ENCODE measurements around the gene CARS2. TPM values are rescaled to one million over a fixed set of nuclear protein-coding genes. Genes with fewer than 3 reads are reported as not detected.

CARS2 gene
- total and polyA plus RNA-seq, 2 donors (not counting 3 experiments of a cell fraction or from before 2014, with no cell fraction given), result 42.0 to 51.2 TPM

GRCh38 chr13:110627351-110627750 lies 78.6 kb downstream of the CARS2 start:
- H2AFZ ChIP-seq (ENCODE audit: low read depth, low read length), result no peak overlapping the region
- no peaks in the 10 kb centered on the region for H4K20me1 ChIP-seq (replicated peaks; ENCODE audit: control insufficient read depth, extremely low read depth, insufficient read depth, low read length)
- H3K4me1 ChIP-seq (ENCODE audit: control insufficient read depth, extremely low read depth, insufficient read depth, low read length), result no peaks in the 10 kb centered on the region
- no peak overlapping the region for H3K27ac ChIP-seq (ENCODE audit: insufficient read depth, low read depth, low read length)
- intact Hi-C loops (cut with micrococcal nuclease), result no loop called here
- dilution Hi-C loops (cut with MboI; ENCODE audit: extremely low pct_ligation_motif_present, low sequenced_read_pairs), result no loop called here
- ChIA-PET POLR2A (no interaction called here), CTCF (interaction anchor here (1.6 kb wide), 1 partner anchor 34 kb away, joined by 4 read pairs; no protein-coding TSS in a partner anchor)
- H3K4me2 ChIP-seq (ENCODE audit: insufficient read depth, low read length), result no peak overlapping the region
- no peak for TF ChIP-seq EZH2 (IDR thresholded peaks at IDR 0.05; ENCODE audit: borderline replicate concordance, low read depth, low read length, severe bottlenecking)
- FAIRE-seq, result no peak
- H3K9me3 ChIP-seq (replicated peaks; ENCODE audit: control insufficient read depth, insufficient read depth, low read length), result no peaks in the 10 kb centered on the region
- BruUV-seq (replicated peaks), result no TSS peak
- no peak overlapping the region for H3K9ac ChIP-seq (replicated peaks; ENCODE audit: extremely low read depth, insufficient read depth, low read length)
- DNase-seq (ENCODE audit: low read depth, low spot score), result no peak
- peaks cover 72% of the 10 kb centered on the region for H3K79me2 ChIP-seq (ENCODE audit: control insufficient read depth, insufficient read depth, low read length)
- no peaks in the 10 kb centered on the region for H3K27me3 ChIP-seq (ENCODE audit: control insufficient read depth in 2 of 2, insufficient read depth in 2 of 2, low read length in 2 of 2)
- no peaks in the 10 kb centered on the region for H3K9me1 ChIP-seq (replicated peaks; ENCODE audit: control insufficient read depth, extremely low read depth, insufficient read depth, low read length)
- peaks cover 8 to 31% of the 10 kb centered on the region in 2 experiments for H3K36me3 ChIP-seq (ENCODE audit: control insufficient read depth in 2 of 2, extremely low read depth in 1 of 2, insufficient read depth in 2 of 2, low read length in 2 of 2)
- H3K4me3 ChIP-seq (replicated peaks in 1 of 3; ENCODE audit: insufficient read depth in 1 of 3, low read depth in 1 of 3, low read length in 3 of 3), result no peak overlapping the region

DNA sequence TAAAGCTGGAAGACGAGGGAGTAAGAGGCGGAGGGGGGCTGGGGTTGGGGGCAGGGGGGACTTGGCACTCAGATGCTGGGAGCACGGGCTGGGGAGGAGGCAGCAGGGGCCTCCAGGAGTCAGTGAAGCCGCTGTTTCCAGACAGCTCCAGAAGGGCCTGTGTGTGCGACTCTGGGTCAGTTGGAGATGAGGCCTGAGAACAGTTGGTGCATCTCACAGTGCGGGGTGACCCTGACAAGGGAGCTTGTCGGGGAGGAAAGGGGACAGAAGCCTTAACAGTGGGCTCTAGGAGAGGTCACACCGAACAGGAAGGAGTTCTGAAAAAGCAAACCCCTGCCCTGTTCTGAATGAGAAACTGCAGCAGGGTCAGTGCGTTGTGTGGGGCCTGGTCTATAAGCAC lies 79.4 kb downstream of the CARS2 start:
- peaks cover 8 to 31% of the 10 kb centered on the region in 2 experiments for H3K36me3 ChIP-seq (ENCODE audit: control insufficient read depth in 2 of 2, extremely low read depth in 1 of 2, insufficient read depth in 2 of 2, low read length in 2 of 2)
- H3K4me2 ChIP-seq (ENCODE audit: insufficient read depth, low read length), result no peak overlapping the region
- H2AFZ ChIP-seq (ENCODE audit: low read depth, low read length), result no peak overlapping the region
- TF ChIP-seq JUN (IDR thresholded peaks at IDR 0.05; ENCODE audit: borderline replicate concordance, insufficient read depth, insufficient read length, low read depth) (no peak), GATA2 (IDR thresholded peaks at IDR 0.05; ENCODE audit: insufficient read depth, insufficient read length, low read depth, low read length) (no peak), POLR2AphosphoS5 (IDR thresholded peaks at IDR 0.05; ENCODE audit: insufficient read depth, low read depth, low read length) (no peak), MYC (IDR thresholded peaks at IDR 0.05; ENCODE audit: low read depth, low read length) (no peak), EZH2 (IDR thresholded peaks at IDR 0.05; ENCODE audit: borderline replicate concordance, low read depth, low read length, severe bottlenecking) (no peak), FOS (IDR thresholded peaks at IDR 0.05; ENCODE audit: borderline replicate concordance, insufficient read depth, low read length) (no peak), CTCF (IDR thresholded peaks at IDR 0.05; ENCODE audit: extremely low read depth in 1 of 2, insufficient read depth in 1 of 2, low read depth in 1 of 2, low read length in 2 of 2) (no peak), MAX (IDR thresholded peaks at IDR 0.05; ENCODE audit: insufficient read depth, insufficient read length) (no peak), POLR2A (IDR thresholded peaks at IDR 0.05; ENCODE audit: low read depth, low read length) (no peak)
- POLR2A ChIA-PET, result no interaction called here
- intact Hi-C loops (cut with micrococcal nuclease) (no loop called here), dilution Hi-C loops (cut with MboI; ENCODE audit: extremely low pct_ligation_motif_present, low sequenced_read_pairs) (no loop called here)
- no peaks in the 10 kb centered on the region for H3K4me1 ChIP-seq (ENCODE audit: control insufficient read depth, extremely low read depth, insufficient read depth, low read length)
- no peak for FAIRE-seq
- BruUV-seq (replicated peaks), result no TSS peak
- peaks cover 74% of the 10 kb centered on the region for H3K79me2 ChIP-seq (ENCODE audit: control insufficient read depth, insufficient read depth, low read length)
- H3K4me3 ChIP-seq (replicated peaks in 1 of 3; ENCODE audit: insufficient read depth in 1 of 3, low read depth in 1 of 3, low read length in 3 of 3), result no peak overlapping the region
- no peak for DNase-seq (ENCODE audit: low read depth, low spot score)
- no peak overlapping the region for H3K9ac ChIP-seq (replicated peaks; ENCODE audit: extremely low read depth, insufficient read depth, low read length)
- H3K9me1 ChIP-seq (replicated peaks; ENCODE audit: control insufficient read depth, extremely low read depth, insufficient read depth, low read length), result no peaks in the 10 kb centered on the region
- H3K9me3 ChIP-seq (replicated peaks; ENCODE audit: control insufficient read depth, insufficient read depth, low read length), result no peaks in the 10 kb centered on the region
- no peak overlapping the region for H3K27ac ChIP-seq (ENCODE audit: insufficient read depth, low read depth, low read length)
- H4K20me1 ChIP-seq (replicated peaks; ENCODE audit: control insufficient read depth, extremely low read depth, insufficient read depth, low read length), result no peaks in the 10 kb centered on the region
- CTCF ChIA-PET, result no interaction called here
- no peaks in the 10 kb centered on the region for H3K27me3 ChIP-seq (ENCODE audit: control insufficient read depth in 2 of 2, insufficient read depth in 2 of 2, low read length in 2 of 2)
